HepG2 (cell line): ENCODE measurements around the gene CGNL1. TPM values are rescaled to one million over a fixed set of nuclear protein-coding genes. Genes with fewer than 3 reads are reported as not detected.

Experiments used
- ATF4 ChIP-seq, 2 experiments: fragments of 450-650 bp in 1 of 2; sonication (generic) in 1 of 2; formaldehyde crosslinking; IDR thresholded peaks; 2 replicates each; pipeline versions ENCODE4 v1.5.0 to v1.8.0; 2020 to 2022; ENCODE audit warnings: mild to moderate bottlenecking in 1 of 2, missing genetic modification reagents in 1 of 2
- BHLHE40 ChIP-seq: IDR thresholded peaks from 2 replicates; pipeline ENCODE4 v1.6.1; 2011; ENCODE audit warnings: low read length, improper control_type of control experiment
- CBFB ChIP-seq: sonication (generic); formaldehyde crosslinking; IDR thresholded peaks from 2 replicates; pipeline ENCODE4 v1.4.0; 2020; ENCODE audit warnings: missing genetic modification reagents
- CBX1 ChIP-seq: IDR thresholded peaks from one replicate; pipeline ENCODE4 v1.6.1; 2016; ENCODE audit warnings: antibody characterized with exemption, low read depth
- DNMT1 ChIP-seq: sonication (generic); formaldehyde crosslinking; IDR thresholded peaks from 2 replicates; pipeline ENCODE4 v1.5.1; 2020; ENCODE audit warnings: mild to moderate bottlenecking, missing genetic modification reagents
- ELK4 ChIP-seq: sonication (generic); formaldehyde crosslinking; IDR thresholded peaks from 2 replicates; pipeline ENCODE4 v1.9.0; 2021; ENCODE audit warnings: missing genetic modification reagents, borderline replicate concordance
- GTF3A ChIP-seq: sonication (generic); formaldehyde crosslinking; conservative IDR thresholded peaks from 2 replicates; pipeline ENCODE4 v1.4.0; 2020; ENCODE audit warnings: mild to moderate bottlenecking, missing genetic modification reagents
- HOXA5 ChIP-seq: sonication (generic); formaldehyde crosslinking; IDR thresholded peaks from 2 replicates; pipeline ENCODE4 v1.4.0; 2020; ENCODE audit warnings: missing genetic modification reagents
- HOXA7 ChIP-seq: sonication (generic); formaldehyde crosslinking; IDR thresholded peaks from 2 replicates; pipeline ENCODE4 v1.8.1; 2022; ENCODE audit warnings: mild to moderate bottlenecking, missing genetic modification reagents, moderate library complexity
- KDM5B ChIP-seq: sonication (generic); formaldehyde crosslinking; IDR thresholded peaks from 2 replicates; pipeline ENCODE4 v1.4.0; 2020; ENCODE audit warnings: missing genetic modification reagents, mild to moderate bottlenecking, borderline replicate concordance
- MNT ChIP-seq: fragments of 450-650 bp; IDR thresholded peaks from 2 replicates; pipeline ENCODE4 v1.6.1; 2016
- MXD3 ChIP-seq: IDR thresholded peaks from 2 replicates; pipeline ENCODE4 v1.6.1; 2016; ENCODE audit warnings: mild to moderate bottlenecking, missing biosample characterization, missing genetic modification reagents
- SKI ChIP-seq: fragments of 450-650 bp; IDR thresholded peaks from one replicate; pipeline ENCODE4 v1.6.1; 2018; ENCODE audit warnings: mild to moderate bottlenecking; ENCODE audit not compliant: partially characterized antibody
- SMAD1 ChIP-seq: sonication (generic); formaldehyde crosslinking; IDR thresholded peaks from 2 replicates; pipeline ENCODE4 v1.4.0; 2020; ENCODE audit warnings: missing genetic modification reagents, low read depth, mild to moderate bottlenecking, borderline replicate concordance
- SRF ChIP-seq: IDR thresholded peaks from 2 replicates; pipeline ENCODE4 v1.6.1; 2011; ENCODE audit warnings: mild to moderate bottlenecking, low read depth, low read length, moderate library complexity
- STAT6 ChIP-seq: sonication (generic); formaldehyde crosslinking; IDR thresholded peaks from 2 replicates; pipeline ENCODE4 v1.4.0; 2020; ENCODE audit warnings: missing genetic modification reagents, mild to moderate bottlenecking, borderline replicate concordance
- YEATS4 ChIP-seq: sonication (generic); formaldehyde crosslinking; IDR thresholded peaks from 2 replicates; pipeline ENCODE4 v1.4.0; 2020; ENCODE audit warnings: missing genetic modification reagents, borderline replicate concordance
- ZMYM2 ChIP-seq: sonication (generic); formaldehyde crosslinking; IDR thresholded peaks from 2 replicates; pipeline ENCODE4 v1.8.0; 2022; ENCODE audit warnings: mild to moderate bottlenecking, missing genetic modification reagents
- ZNF136 ChIP-seq: sonication (generic); formaldehyde crosslinking; IDR thresholded peaks from 2 replicates; pipeline ENCODE4 v1.8.1; 2022; ENCODE audit warnings: low read depth, mild to moderate bottlenecking, moderate library complexity, missing genetic modification reagents
- ZNF367 ChIP-seq: sonication (generic); formaldehyde crosslinking; IDR thresholded peaks from 2 replicates; pipeline ENCODE4 v1.4.0; 2020; ENCODE audit warnings: missing genetic modification reagents, borderline replicate concordance
- ZNF670 ChIP-seq: sonication (generic); formaldehyde crosslinking; IDR thresholded peaks from 2 replicates; pipeline ENCODE4 v1.8.0; 2022; ENCODE audit warnings: mild to moderate bottlenecking, missing genetic modification reagents, borderline replicate concordance
- ZZZ3 ChIP-seq: sonication (generic); formaldehyde crosslinking; IDR thresholded peaks from 2 replicates; pipeline ENCODE4 v1.4.0; 2020; ENCODE audit warnings: missing genetic modification reagents, mild to moderate bottlenecking, borderline replicate concordance
- polyA plus RNA-seq, 8 experiments: library from polyadenylated mRNA; depleted of rRNA in 3 of 8; stranded (reverse) in 7 of 8; unstranded in 1 of 8; fragments of >200 nt; fragmentation: Illumina TruSeq in 4 of 8; extraction: Trizol in 4 of 8; gene quantifications; 2 replicates each; pipeline versions ENCODE4 v1.2.1 to v1.2.3, GENCODE V29; 2011 to 2016; ENCODE audit warnings: low read depth in 4 of 8, missing spikeins in 1 of 8, mixed read lengths in 1 of 8; ENCODE audit not compliant: insufficient read depth in 1 of 8
- total RNA-seq, 5 experiments: library from RNA; depleted of rRNA; stranded (reverse); fragments of >200 nt; fragmentation: Illumina TruSeq; extraction: Trizol; gene quantifications; 2 replicates each; pipeline ENCODE4 v1.2.3, GENCODE V29; 2016; ENCODE audit warnings: low read depth in 1 of 5

CGNL1 gene
- total and polyA plus RNA-seq, 2 of the 13 experiments (the other 11 are each of a cell fraction or from before 2014, with no cell fraction given) = 5.6 to 15.6 TPM

- TF ChIP-seq YEATS4 (CRISPR knock-in tag) (peak; percentile 70; the same call in 1 of the 2 replicates), BHLHE40 (peak; percentile 84), ZMYM2 (CRISPR knock-in tag) (no peak), STAT6 (CRISPR knock-in tag) (no peak), SKI (peak; percentile 77), ZZZ3 (CRISPR knock-in tag) (no peak; the same call in 1 of the 2 replicates), DNMT1 (CRISPR knock-in tag) (no peak), HOXA5 (CRISPR knock-in tag) (0 out of 2 replicates have a peak, but pooled peaks have one; percentile 31), KDM5B (CRISPR knock-in tag) (peak; percentile 52; the same call in 1 of the 2 replicates), CBFB (CRISPR knock-in tag) (peak; percentile 88), HOXA7 (no peak), ZNF670 (0 out of 2 replicates have a peak, but pooled peaks have one; percentile 74), ELK4 (CRISPR knock-in tag) (no peak), CBX1 (peak; percentile 53), ZNF136 (CRISPR knock-in tag) (0 out of 2 replicates have a peak, but pooled peaks have one; percentile 51), MNT (0 out of 2 replicates have a peak, but pooled peaks have one; percentile 32), ATF4 (CRISPR knock-in tag; IDR thresholded peaks at IDR 0.05) (0 out of 4 replicates have a peak, but pooled peaks of 1 of the 2 experiments have one; percentile 54), SRF (0 out of 2 replicates have a peak, but pooled peaks have one; percentile 34), ZNF367 (no peak), SMAD1 (no peak; the same call in 1 of the 2 replicates), MXD3 (CRISPR knock-in tag) (no peak), GTF3A (peak; percentile 79; the same call in 1 of the 2 replicates)
Measured at GRCh38 chr15:57496946-57497869, 120.9 kb downstream of the CGNL1 start (continued).
